NCI-H510A treated with DMSO at 0.1 percent for 48 hours (cell line): Measurements from ENCODE around the gene HES1.
A peak's percentile ranks its signal among the peaks of the same experiment; 100 is the strongest.
"Not testable (repeated sequence)": the region's sequence is repeated elsewhere in the genome, so short reads cannot be mapped to it uniquely, and the experiment has no call there.

Source experiments
- DNase-seq: peaks from one replicate; lab custom pipeline; 2025; lab: John Stamatoyannopoulos, UW

The HES1 gene

DNA sequence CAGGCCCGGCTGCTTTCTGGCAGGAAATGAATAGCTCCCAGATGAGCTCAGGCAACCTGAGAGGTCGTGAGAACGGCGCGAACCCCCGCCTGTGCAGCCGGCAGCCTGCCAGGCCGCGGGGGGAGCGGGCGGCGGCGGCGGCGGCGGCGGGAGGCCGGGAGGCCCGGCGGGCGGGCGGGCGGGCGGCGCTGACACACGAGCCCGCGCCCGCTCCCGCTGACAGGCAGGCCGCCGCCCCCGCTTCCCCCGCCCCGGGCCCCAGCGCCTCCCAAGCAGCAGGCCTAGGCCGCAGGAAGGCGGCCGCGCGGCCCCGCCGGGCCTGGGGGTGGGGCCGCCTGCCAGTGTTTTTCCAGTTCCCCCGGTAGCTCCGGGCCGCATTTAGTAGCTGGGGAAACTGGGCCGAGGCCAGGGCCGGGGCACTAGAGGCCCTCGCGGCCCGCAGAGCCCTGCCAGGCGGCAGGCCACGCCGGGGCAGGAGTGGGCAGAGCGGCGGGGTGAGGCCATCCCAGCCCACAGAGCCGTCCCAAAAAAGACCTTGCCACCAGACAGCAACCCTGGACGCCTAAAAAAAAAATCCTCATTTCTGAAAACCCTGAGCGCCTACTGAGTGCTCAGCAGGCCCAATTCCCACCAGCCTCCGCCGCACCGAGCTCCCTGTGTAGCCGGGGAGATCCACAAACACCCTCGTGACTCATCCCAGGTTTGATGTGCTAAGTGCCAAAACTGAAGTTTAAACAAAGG, 5.6 kb downstream of the HES1 start:
- DNase-seq = peak; percentile 88

DNA sequence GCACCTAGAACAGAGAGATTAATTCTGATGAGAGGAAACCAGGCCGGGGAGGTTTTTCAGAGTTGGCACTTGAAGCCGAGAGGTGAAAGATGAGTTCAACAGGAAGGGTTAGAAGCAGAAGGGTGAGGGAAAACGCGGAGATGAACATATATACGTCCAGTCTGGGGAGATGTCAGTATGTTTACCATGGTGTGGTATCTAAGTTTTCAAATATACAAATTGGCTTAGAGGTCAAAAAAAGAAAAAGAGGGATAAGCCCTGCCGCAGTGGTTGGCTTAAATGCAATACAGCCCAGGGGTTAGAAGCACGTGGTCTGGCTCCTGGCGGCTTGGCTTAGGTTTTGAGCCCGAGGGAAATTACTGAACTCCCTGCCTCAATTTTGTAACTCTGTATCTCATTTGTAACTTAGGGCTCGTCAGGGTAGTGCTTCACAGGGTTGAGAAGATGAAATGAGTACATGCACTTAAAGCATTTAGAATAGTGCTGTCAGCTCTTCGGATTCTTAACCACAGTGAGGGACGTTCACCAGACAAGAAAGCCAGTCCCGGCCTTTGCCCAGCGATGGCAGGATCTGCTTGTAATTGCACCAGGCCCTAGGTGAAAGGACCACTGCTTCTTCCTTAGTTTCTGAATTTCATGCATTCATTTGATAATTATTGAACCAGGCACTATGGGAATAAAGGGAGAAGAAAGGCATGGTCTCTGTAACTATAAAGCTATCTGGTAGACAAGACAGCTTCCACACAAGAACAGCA, 6.4 kb downstream of the HES1 start:
- peak; percentile 57 for DNase-seq

DNA sequence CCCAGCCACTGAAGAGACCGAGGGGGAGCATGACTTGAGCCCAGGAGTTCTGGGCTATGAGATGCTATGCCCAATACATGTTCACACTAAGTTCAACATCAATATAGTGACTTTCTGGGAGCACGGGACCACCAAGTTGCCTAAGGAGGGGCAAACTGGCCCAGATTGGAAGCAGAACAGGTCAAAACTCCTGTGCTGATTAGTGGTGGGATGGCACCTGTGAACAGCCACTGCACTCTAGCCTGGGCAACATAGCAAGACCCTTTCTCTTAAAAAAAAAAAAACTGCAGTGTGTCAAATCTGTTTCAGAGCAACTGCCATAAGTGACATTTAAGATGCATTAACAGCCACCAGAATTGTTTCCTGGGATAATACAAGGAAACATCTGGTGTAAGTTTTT, 9.8 kb downstream of the HES1 start:
- DNase-seq = no peak

DNA sequence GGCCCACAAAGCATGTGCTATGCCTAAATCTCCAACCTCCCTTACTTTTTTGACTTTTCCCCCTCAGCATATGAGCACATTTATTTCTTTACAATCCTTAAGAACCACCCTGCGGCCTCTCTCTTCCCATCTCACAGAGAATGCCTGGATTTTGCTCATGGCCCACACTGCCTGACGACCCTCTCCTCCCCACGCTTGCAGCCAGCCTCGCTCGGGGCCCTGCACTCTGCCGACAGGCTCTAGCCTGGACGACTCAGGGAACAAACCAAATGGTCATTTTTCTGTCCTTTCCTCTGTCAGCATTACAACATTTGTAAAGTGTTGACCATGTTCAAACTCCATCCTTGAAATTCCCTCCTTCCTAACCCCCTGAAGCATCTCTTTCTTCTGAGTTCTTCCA, 11.7 kb downstream of the HES1 start:
- no peak for DNase-seq

DNA sequence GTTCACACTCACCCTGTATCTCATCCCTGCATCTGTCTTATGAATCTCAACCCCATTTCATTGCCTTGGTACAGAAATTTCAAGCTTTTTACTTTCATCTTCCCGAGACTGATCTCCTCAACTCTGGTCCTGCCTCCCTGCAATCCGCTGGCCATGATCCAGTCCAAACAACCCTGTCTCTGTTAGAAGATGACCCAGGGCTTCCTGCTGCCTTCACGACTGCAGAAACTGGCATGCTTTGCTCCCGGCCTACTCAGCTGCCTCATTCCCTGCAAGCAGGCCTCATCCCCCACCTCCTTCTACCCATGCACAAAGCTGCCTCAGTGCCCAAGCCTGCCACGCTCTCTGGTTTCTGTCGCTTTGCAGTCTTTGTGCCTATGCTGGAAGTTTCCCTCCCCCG, 12.4 kb downstream of the HES1 start:
- DNase-seq = no peak

DNA sequence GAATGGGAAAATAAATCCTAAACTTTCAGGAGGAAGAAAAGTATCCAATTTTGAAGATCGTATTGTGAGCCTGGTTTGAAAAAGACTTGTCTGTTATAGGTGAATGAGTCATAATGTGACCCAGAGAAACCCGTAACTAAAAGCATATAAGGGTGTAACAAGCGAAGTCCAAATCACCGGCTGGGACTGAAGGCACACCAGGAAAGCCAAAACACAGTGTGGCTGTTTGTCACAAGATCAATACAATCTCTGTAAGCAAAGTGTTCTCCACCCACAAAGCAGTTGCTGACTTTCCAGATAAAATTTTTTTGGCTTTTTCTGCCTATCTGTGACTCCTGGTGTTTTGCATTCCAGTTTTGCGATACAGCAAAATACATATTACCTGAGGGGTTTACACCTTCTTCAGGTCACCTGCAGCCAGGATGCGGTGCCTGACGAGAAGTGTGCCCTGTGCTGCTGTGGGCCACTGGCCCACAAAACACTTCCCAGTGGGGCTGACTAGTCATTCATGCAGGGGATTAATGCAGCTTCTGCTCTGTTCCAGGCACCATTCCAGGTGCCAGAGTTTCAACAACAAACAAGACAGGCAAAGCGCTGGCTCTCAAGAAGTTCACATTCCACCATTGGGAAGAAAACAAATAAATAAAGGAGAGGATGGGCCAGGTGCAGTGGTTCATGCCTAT, 14.4 kb downstream of the HES1 start:
- no peak for DNase-seq

DNA sequence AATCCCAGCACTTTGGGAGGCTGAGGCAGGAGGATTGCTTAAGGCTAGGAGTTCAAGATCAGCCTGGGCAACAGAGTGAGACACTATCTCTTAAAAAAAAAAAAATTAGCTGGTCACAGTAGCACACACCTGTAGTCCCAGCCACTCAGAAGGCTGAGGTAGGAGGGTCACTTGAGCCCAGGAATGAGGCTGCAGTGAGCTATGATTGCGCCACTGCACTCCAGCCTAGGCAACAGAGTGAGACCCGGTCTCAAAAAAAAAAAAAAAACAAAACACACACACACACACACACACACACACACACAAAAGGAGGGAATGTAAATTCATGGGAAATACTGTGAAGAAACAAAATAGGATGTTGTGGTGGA, 15.0 kb downstream of the HES1 start:
- not testable (repeated sequence) for DNase-seq

DNA sequence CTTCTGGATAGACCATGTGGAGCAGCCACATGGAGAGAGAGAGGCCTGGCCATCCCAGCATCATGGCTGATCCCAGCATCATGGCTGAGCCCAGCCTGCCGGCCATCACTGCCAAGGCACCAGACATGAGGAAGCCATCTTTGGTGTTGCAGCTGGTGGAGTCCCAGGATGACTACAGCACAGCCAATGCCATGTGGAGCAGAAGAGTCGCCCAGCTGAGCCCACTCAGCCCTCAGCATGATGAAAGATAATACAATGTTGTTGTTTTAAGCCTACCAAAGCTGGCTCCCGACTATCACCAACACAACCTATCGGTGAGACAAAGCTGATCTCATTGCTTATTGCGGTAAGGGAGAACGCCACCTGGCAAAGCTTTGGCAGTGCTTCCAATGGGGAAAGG, 18.4 kb downstream of the HES1 start:
- DNase-seq = no peak

DNA sequence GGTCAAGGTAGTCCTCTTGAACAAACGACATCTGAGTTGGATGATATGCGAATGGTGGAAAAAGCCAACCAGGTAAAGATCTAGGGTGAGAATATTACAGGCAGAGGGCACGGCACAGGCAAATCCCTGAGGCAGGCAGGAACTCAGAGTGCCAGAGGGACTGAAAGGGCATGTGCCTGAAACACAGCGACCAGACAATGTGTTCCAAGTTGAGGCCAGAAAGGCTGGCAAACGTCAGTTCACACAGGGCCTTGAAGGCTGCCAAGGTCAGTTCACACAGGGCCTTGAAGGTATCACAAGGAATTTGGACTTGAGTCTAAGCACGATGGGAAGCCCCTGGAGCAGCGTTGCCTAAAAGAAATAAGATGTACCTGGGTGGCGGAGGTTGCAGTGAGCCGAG, 20.1 kb downstream of the HES1 start:
- no peak for DNase-seq

DNA sequence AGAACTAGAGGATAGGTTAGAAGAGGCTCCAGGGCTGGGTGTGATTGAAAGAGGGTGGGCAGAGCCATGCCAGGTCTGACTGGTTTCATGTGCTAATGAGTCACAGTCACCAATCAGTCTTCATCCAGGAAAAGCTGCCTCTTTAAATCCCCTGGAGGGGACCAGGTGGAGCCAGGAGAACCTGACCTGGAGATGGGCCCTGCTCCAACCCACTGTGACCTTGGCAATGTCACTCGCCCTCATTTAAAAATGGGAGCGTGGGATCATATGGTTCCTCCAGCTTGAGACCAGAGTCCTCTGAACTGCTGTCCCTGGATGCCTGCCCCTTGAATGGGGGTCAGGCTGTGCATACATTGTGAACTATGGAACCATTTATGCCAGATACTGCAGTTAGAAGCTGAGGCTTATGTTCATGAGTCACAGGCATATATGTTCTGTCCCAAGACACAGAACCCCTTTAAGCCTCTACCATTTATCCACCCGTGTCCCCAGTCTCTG, 23.0 kb downstream of the HES1 start:
- DNase-seq = no peak

DNA sequence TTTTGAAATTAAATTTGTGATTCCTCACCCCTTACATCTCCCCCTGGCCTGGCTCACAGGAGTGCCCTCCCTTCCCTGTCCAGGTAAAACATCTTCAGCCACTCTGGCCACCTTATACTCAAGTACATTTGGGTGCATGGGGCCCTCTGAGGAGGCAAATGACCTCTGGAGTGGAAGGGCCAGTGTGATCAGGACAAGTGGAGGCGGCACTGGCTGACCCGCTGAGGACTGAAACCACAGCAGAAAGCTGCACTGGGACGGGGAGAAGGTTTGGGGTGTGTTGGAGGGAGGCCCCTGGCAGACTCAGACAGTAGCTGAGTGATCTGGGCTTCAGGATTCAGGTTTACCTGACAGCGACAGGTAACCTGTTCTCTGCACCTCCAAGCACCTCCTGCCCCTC, 24.2 kb downstream of the HES1 start:
- no peak for DNase-seq

DNA sequence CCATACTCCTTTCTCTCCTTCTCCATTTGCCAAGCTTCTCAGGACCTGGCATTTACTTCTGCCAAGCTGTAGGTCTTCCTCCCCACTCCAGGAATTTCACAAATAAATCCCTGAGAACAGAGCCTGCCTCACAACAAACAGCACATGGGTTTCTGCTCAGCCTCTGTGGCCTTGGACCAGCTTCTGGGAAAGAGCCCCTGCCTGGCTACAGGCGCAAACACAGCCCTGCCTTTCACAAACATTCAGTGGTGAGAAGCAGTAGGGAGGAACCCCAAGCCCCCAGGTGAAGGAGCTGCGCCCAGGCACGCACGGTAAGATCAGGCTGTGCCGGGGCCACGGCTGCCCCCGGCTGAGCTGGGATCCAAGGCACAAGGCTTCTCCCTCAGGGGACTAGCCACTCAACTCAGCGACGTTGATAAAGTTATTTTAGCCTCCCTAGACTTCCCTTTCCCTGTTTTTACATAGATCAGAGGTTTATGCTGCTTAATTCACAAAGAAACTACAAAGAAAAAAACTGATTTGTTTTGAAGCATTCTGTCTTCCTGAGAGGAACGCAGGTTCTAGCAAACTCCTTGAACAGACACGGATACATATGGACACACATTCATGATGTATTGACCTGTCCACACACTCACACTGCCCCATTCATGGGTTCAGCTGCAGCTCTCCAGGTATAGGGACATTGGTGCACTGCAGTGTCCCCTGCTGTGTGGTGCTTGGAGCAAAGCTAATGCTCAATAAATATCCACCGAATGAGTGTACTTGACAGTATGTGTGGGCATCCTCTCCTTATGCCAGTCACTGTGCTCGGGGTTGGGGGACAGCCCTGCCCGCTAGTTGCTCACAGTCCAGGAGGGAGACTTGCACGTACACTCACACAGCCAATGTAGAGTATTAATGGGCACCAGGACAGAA, 25.4 kb downstream of the HES1 start:
- DNase-seq = no peak

DNA sequence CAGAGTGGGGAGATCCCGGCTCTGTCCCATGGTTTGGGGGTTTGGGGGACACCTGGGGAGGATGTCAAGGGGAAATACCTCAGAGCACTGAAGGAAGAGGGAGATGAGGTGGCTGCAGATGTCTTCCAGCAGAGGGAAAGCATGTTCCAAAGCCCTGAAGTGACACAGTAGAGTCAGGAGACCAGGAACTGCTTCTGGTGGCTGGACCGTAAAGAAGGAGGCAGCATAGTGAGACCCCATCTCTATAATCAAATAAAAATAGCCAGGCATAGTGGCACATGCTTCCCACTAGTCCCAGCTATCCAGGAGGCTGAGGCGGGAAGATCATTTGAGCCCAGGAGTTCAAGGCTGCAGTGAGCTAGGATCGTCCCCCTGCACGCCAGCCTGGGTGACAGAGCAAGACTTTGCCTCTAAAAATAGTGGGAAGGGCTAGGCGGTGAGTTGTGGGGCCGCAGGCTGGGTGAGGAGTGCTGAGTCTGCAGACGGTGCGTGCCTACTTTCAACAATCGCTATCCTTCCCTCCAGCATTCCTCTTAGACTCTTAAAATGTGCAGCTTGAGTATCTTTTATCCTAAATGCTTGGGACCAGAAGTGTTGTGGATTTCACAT, 26.2 kb downstream of the HES1 start:
- no peak for DNase-seq

DNA sequence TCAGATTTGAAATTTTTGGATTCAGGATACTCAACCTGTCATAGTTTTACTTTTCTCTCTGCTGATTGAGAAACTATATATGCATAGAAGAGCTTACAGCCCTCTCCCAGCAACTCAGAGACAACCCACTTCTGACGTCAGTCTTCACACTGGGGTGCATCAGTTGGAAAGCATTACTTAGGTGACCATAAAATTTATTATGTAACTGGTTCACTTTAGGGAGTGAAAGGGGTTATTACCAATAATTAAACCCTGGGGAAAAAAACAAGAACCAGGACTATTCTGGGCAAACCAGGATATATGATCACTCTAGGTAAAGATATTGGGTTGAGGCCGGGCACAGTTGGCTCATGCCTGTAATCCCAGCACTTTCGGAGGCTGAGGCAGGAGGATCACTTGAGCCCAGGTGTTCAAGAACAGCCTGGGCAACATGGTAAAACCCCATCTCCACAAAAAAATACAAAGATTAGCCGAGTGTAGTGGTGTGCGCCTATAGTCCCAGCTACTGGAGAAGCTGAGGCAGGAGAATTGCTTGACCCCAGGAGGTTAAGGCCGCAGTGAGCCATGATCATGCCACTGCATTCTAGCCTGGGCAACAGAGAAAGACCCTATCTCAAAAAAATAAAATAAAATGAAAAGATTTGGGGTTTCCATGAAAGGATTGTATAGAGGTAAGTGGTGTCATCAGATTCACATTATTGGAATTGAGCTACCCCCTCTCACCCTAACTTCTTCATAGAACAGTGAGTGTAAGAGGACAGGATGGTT, 27.1 kb downstream of the HES1 start:
- DNase-seq = no peak

DNA sequence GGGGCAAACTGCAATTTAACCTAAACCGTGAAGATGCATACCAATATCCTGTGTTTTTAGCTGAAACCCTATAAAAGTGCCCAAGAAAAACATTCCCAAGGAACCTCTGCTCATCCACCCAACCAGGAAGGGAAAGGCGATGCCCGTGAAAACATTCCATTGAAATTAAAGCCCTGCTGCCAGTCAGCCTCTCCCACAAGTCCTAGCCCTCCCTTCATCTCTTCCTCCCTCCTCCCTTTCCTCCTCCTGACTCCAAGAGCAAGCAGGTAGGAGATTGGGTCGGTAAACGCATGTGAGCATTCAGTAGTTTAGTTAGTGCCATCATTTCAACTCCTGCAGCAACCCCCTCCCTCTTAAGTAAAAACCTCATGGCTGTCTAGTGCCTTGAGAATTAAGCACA, 27.7 kb downstream of the HES1 start:
- DNase-seq = peak; percentile 40

DNA sequence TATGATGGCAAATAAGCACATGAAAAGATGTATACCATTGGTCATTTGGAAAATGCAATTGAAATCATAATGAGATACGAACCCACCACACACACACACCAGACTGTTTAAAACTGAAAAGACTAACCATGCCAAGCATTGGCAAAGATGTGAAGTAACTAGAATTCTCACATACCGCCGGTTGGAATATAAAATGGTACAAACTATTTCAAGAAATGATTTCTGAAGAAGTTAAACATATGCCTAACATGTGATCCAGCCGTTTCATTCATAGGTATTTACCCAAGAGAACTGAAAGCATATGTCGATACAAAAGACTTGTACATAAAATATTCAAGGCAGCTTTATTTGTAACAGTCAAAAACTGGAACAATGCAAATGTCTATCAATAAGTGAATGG, 28.9 kb downstream of the HES1 start:
- no peak for DNase-seq

DNA sequence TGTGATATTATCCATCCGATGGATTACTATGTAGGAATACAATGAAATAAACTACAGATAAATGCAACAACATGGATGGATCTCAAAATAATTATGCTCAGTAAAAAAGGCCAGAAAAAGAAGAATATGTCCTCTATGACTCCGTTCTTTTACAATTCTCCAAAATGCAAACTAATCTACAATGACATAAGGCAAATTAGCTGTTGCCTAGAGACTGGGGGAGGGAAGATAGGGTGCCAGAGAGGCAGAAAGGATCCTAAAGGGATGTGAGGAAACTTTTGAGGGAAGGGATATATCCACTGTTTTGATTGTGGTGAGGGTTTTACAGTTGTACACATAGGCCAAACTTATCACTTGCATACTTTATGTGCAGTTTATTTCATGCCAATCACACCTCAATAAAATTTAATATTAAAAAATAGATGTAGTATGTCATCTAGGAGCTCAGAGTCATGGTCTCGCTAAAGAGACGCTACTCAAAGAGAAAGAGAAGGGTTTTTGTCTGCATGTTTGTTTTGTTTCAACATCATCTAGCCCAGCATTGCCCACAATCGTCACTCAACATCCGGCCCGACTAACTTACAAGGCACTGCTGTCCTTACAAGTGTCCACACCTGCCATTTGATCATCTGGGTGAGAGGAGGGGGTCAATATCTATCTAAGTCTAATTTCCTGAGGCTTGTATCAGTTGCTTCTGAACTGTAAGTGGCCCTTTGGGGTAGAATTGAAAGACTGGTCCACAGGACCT, 29.5 kb downstream of the HES1 start:
- DNase-seq = peak; percentile 75

DNA sequence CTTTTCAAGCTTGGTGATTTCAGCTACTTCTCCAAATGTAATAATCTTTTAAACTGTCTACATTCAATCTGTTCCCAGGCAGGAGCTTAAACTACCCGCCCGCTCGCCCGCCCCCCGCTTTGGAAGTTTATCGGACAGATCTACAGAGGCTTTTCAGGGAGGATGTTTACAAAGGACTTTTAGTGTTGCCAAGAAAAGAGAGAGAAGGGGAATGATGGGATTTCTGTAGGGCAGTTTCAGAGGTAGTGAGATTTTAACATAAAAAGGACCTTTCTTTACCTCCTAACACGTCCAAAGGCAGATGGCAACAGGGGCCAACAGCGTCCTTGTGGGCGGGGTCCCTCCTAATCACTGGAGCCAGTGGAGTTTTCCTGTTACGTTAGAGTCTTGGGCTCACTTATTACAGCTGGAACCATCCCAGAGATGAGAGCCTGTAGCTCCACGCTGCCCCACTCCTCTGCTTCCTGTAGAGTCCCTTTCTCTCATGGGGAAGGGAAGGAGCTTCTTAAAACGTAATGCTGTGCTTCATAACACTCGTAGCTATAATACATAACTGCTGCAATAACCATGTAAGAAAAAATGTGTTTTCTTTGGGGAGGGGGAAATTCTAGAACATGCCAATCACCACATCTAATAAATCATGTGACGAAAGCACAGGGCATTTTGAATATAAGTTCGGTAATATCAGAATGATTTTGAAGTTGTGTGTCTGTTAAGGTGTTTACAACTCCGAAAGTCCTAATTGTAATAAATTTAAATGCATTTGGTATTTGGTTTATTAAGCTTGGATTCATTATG, 30.9 kb downstream of the HES1 start:
- DNase-seq = peak; percentile 64
